Activated CD4-positive, alpha-beta T cell treated with anti-CD3 and anti-CD28 coated beads, Interleukin-2, Interleukin-4, amounts not matched to agents 100 ng/mL and 50 ng/mL, durations not matched to agents 16 hours and 8 hours (primary cell): ENCODE data around the gene CBFA2T3.

Experiments used
- DNase-seq: peaks from one replicate; pipeline ENCODE4 v3.0.0-alpha.2; 2020; ENCODE audit warnings: low spot score

The CBFA2T3 gene

GRCh38 chr16:88938777-88939244 lies 38.2 kb downstream of the CBFA2T3 start:
- DNase-seq, result no peak

DNA sequence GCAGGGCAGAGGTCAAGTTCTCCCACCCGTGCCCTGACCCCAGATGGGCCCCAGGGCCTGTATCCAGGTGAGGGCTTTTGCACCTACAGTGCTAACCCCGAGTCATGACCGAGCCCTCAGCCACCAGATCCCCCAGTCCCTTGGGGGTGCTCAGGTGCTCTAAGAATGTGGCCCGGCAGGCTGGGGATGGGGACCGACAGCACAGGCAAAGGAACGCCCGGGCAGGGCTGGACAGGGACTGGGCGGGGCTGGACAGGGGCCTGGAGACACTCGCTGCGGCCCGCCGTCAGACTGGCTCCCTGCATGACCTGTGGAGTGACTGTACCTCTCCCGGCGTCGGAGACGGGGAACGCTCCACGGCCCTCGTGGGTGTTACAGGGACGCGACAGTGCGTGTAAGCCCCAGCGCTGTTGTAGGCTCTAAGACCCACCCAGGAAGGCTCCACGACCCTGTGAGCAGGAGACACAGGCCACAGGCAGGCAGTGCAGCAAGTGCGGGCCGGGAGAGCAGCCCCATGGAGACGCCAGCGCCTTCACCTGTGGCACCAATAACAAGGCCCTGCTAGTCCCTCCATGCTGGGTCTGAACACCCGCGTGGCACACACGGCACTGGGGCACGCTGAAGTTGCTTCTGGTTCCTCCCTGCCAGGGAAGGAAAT lies 38.8 kb downstream of the CBFA2T3 start:
- no peak for DNase-seq

- no peak for DNase-seq
These were observed 39.8 kb downstream of the CBFA2T3 start for GRCh38 chr16:88937206-88937621.

DNA sequence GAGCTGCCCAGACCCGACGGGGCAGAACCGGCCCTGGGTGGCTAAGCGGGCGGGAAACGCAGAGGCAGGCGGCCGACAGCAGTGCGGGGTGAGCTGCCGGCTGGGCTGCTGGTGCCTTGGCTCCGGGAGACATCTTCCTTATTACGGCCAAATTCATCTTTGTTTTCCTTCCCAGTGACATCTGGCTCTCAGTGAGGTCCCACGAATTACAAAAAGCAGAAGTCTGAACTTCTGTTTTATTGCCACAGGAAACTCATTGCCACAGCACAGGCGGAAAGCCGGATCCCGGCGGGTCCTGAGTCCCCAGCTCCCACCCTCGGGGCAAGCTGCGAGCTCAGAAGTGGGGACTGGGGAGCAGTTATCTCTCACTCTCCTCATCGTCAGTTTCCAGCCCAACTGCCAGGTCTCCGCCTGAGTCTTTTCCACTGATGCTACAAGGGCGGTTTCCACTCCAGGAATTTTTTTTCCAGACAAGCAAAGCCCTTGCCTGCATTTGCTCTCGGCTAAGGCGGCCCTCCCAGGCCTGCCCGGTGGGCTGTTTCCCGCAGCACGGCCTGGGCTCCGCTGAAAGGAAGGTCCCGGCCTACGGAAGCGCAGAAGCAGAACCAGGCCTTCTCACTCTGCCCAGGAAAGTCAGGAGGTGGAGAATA lies 40.3 kb downstream of the CBFA2T3 start:
- DNase-seq, result no peak

DNA sequence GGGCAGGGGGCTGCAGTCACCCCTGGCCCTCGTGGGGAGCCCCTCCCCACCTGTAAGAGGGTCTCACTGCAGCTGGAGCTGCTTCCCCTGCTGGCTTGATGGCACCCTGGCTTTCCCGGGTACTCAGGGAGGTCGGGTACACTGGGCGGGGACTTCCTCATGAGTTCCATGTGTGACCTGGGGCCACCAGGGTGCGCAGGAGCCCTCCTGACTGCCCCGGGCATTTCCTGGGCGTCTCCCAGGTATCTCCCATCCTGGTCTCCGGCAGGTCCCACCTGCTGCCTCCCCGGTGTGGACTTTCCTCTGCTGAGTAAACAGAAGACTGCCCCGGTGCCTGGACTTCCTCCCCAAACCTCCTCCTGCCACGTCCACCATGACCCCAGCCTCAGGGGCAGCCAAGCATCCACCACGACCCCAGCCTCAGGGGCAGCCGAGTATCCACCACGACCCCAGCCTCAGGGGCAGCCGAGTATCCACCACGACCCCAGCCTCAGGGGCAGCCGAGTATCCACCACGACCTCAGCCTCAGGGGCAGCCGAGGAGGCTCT lies 40.9 kb downstream of the CBFA2T3 start:
- DNase-seq, result no peak

- no peak for DNase-seq
These were observed 42.8 kb downstream of the CBFA2T3 start for GRCh38 chr16:88934066-88934667.

GRCh38 chr16:88932929-88933328 lies 44.1 kb downstream of the CBFA2T3 start:
- no peak for DNase-seq

DNA sequence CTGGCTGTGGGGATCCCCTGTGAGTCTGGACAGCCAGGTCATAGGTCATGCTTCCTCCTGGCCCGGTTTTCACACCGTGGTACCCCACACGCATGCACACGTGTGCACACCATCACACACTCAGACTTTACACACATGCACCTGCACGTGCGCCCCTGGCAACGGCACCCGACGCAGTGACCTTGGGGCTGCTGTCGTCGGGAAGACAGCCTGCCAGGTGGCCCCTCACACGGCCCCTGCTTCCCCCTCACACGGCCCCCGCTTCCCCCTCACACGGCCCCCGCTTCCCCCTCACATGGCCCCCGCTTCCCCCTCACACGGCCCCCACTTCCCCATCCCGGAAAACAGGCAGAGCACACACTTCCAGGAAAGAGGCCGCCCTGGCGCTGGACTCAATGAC lies 45.1 kb downstream of the CBFA2T3 start:
- DNase-seq, result no peak

- DNase-seq, result no peak
These were observed 45.6 kb downstream of the CBFA2T3 start for GRCh38 chr16:88931373-88931900.

- DNase-seq, result no peak
These were observed 46.3 kb downstream of the CBFA2T3 start for GRCh38 chr16:88930716-88931115.

DNA sequence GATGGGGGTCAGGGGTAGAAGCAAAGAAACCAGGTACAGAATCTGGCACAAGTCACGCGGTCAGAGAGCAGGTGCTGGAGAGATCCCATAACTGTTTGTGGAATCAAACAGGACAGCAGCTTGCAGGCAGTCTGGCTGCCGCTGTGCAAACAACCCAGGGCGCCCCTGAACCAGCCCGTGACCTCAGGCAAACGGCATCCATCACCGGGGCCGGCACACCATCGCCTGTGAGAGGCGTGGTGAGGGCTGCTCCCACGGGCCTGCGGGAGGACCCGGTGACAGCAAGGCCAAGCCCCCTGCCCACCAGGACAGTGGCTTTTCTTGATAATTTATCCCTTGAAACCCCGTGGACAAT lies 47.9 kb downstream of the CBFA2T3 start:
- no peak for DNase-seq

GRCh38 chr16:88928405-88929090 lies 48.5 kb downstream of the CBFA2T3 start:
- no peak for DNase-seq

DNA sequence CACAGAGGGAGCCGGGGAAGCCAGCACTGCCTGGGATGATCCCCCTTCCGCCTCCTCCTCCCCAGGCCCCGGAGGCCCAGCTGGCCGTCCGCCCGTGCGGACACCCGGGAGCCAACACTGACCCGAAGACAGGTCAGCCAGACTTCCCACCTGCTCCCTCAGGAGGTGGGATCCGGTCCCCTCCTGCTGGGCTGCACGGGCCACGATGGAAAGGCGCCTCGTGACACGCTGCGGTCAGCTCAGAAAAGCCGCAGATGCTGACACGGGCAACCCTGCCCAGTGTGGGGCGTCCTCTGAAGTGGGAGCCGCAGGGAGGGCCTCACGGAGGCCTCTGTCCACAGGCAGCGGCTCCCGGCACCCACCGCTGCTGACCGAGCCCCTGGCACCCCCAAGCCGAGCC lies 49.3 kb downstream of the CBFA2T3 start:
- no peak for DNase-seq

- DNase-seq, result no peak
These were observed 50.0 kb downstream of the CBFA2T3 start for GRCh38 chr16:88927010-88927409.

- DNase-seq, result no peak
These were observed 50.5 kb downstream of the CBFA2T3 start for GRCh38 chr16:88926374-88926990.

DNA sequence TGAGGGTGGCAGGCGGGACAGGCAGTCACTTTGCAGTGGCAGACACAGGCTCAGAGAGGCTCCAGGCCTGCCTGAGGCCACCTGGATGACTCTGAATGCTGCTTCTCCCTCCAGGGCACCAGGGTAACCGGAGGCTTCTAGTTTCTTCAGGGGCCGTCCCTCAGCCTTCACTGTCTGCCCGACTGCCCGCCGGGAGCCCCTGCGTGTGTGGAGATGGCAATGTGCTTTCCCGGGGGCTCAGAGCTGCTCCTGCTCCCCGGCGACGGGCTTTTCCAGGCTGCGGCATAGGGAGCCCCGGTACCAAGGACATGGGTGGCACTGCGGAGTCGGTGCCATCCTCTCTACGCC lies 51.5 kb downstream of the CBFA2T3 start:
- no peak for DNase-seq

DNA sequence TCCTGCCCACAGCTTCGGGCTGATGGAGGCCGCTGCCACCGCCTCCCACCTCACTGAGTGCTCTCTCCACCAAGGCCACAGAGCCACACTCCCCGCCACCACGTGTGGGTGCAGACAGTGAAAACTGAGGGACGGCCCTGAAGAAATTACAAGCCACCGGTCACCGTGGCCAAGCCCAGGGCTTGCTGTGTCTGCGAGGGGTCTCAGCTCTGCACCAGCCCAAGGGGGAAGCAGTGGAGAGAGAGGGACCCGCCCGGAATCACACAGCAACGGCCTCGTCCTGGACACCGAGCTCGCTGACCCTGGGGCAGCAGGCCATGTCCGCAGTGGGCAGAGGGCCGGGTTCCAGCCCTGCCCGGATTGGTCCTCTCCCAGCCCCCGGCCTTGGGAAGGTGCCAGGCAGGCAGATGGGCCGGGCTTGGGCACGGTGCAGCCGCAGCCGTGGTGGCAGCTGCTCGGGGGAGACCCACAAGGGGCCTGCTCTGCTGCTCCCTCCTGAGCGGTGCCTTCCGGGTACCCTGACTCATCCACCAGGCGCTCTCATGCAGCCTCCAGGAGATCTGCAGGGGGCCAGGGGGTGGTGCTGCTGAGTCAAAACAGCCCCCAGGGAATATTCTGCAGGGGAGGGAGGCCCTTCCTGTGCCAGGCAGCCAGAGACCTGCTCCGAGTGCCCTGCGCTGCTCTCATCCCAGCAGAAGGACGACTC lies 52.0 kb downstream of the CBFA2T3 start:
- no peak for DNase-seq

GRCh38 chr16:88923926-88924833 lies 52.8 kb downstream of the CBFA2T3 start:
- DNase-seq, result no peak

GRCh38 chr16:88923450-88923849 lies 53.6 kb downstream of the CBFA2T3 start:
- DNase-seq, result no peak

DNA sequence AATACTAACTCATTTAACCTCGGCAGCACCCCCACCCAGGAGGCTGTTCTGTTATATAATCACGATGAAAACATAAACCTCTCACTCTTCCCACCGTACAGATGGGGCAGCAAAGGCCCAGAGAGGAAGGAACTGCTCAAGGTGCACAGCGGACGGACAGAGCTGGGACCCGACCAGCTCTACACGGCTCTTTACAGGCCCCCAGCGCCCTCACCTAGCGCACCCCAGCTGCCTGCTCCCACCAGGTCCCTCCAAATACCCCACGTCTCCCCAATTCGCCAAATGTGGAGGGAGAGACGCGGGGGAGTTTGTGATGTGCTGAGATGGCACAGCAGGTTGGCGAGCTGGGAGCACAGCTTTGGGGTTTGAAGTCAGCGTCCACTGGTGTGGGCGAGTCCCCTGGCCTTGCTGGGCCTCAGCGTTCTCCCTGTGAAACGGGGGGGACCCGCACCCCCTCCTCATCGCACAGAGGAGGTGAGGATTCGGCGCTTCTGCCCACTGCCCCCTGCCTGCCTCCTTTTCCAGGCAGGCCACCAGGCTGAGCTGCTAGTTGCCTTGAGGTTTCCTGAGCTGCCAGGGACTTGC lies 54.1 kb downstream of the CBFA2T3 start:
- DNase-seq, result no peak
